HUES6 (cell line): ENCODE measurements around the gene BRF1.

Experiments
- H3K27ac ChIP-seq: 2 replicates; pipeline ENCODE4 v1.7.0; 2013; ENCODE audit warnings: low read depth, mild to moderate bottlenecking, low read length, inconsistent platforms
- H3K27me3 ChIP-seq: 2 replicates; pipeline ENCODE4 v1.6.1; 2013; ENCODE audit warnings: low read length; ENCODE audit not compliant: control insufficient read depth, insufficient read depth
- H3K36me3 ChIP-seq: 2 replicates; pipeline ENCODE4 v1.6.1; 2013; ENCODE audit warnings: low read length; ENCODE audit not compliant: control insufficient read depth, insufficient read depth
- H3K4me1 ChIP-seq: 2 replicates; pipeline ENCODE4 v1.6.1; 2013; ENCODE audit warnings: low read length; ENCODE audit not compliant: control insufficient read depth, insufficient read depth
- H3K4me3 ChIP-seq: 2 replicates; pipeline ENCODE4 v1.5.1; 2013; ENCODE audit warnings: low read depth, low read length
- H3K9ac ChIP-seq: one replicate; pipeline ENCODE4 v1.6.1; 2013; ENCODE audit warnings: mild to moderate bottlenecking, low read length
- H3K9me3 ChIP-seq: 2 replicates; pipeline ENCODE4 v1.6.1; 2013; ENCODE audit warnings: low read depth, low read length; ENCODE audit not compliant: control insufficient read depth, insufficient read depth

Gene BRF1

GRCh38 chr14:105206873-105207272 is 93.9 kb downstream of the BRF1 start:
- H3K27me3 ChIP-seq: no peaks in the 10 kb centered on the region; the same call in 1 of the 2 replicates
- H3K4me3 ChIP-seq: no peak overlapping the region
- no peak overlapping the region for H3K9ac ChIP-seq
- no peaks in the 10 kb centered on the region for H3K9me3 ChIP-seq
- H3K4me1 ChIP-seq: peaks cover 3% of the 10 kb centered on the region
- no peak overlapping the region for H3K27ac ChIP-seq
- peaks cover 9% of the 10 kb centered on the region; the same call in 1 of the 2 replicates for H3K36me3 ChIP-seq

- peaks cover 4% of the 10 kb centered on the region; the same call in 1 of the 2 replicates for H3K36me3 ChIP-seq
- H3K27me3 ChIP-seq: no peaks in the 10 kb centered on the region; the same call in 1 of the 2 replicates
- H3K9ac ChIP-seq: no peak overlapping the region
- no peaks in the 10 kb centered on the region for H3K9me3 ChIP-seq
- H3K27ac ChIP-seq: no peak overlapping the region
- H3K4me3 ChIP-seq: no peak overlapping the region
- peaks cover 3% of the 10 kb centered on the region for H3K4me1 ChIP-seq
Measured at GRCh38 chr14:105205673-105206208, 95.1 kb downstream of the BRF1 start.

GRCh38 chr14:105204931-105205672 is 95.7 kb downstream of the BRF1 start:
- H3K27me3 ChIP-seq: no peaks in the 10 kb centered on the region; the same call in 1 of the 2 replicates
- peaks cover 3% of the 10 kb centered on the region; the same call in 1 of the 2 replicates for H3K36me3 ChIP-seq
- H3K4me3 ChIP-seq: no peak overlapping the region
- no peak overlapping the region for H3K9ac ChIP-seq
- peaks cover 3% of the 10 kb centered on the region for H3K4me1 ChIP-seq
- H3K9me3 ChIP-seq: no peaks in the 10 kb centered on the region
- no peak overlapping the region for H3K27ac ChIP-seq

- H3K9me3 ChIP-seq: no peaks in the 10 kb centered on the region
- H3K27me3 ChIP-seq: no peaks in the 10 kb centered on the region; the same call in 1 of the 2 replicates
- no peak overlapping the region for H3K9ac ChIP-seq
- no peak overlapping the region for H3K4me3 ChIP-seq
- H3K27ac ChIP-seq: no peak overlapping the region
- H3K4me1 ChIP-seq: peaks cover 3% of the 10 kb centered on the region
- 0 out of 2 replicates have a peak, but pooled peaks cover 1% of the 10 kb centered on the region for H3K36me3 ChIP-seq
Measured at GRCh38 chr14:105204206-105204930, 96.4 kb downstream of the BRF1 start.

- H3K36me3 ChIP-seq: no peaks in the 10 kb centered on the region
- no peak overlapping the region for H3K27ac ChIP-seq
- no peak overlapping the region for H3K4me3 ChIP-seq
- no peak overlapping the region for H3K9ac ChIP-seq
- no peaks in the 10 kb centered on the region for H3K9me3 ChIP-seq
- H3K4me1 ChIP-seq: peaks cover 5% of the 10 kb centered on the region
- H3K27me3 ChIP-seq: no peaks in the 10 kb centered on the region; the same call in 1 of the 2 replicates
Measured at GRCh38 chr14:105203701-105204100, 97.1 kb downstream of the BRF1 start.

GRCh38 chr14:105203057-105203531 is 97.7 kb downstream of the BRF1 start:
- Histone ChIP-seq H3K4me1 (peaks cover 5% of the 10 kb centered on the region), H3K27me3 (peaks cover 4% of the 10 kb centered on the region; the same call in 1 of the 2 replicates), H3K9ac (no peak overlapping the region), H3K36me3 (no peaks in the 10 kb centered on the region), H3K9me3 (no peaks in the 10 kb centered on the region), H3K4me3 (no peak overlapping the region), H3K27ac (no peak overlapping the region)

- Histone ChIP-seq H3K27ac (no peak overlapping the region), H3K9me3 (no peaks in the 10 kb centered on the region), H3K36me3 (no peaks in the 10 kb centered on the region), H3K9ac (no peak overlapping the region), H3K4me3 (no peak overlapping the region), H3K27me3 (peaks cover 14% of the 10 kb centered on the region; the same call in 1 of the 2 replicates), H3K4me1 (peaks cover 5% of the 10 kb centered on the region)
Measured at GRCh38 chr14:105201925-105202513, 98.8 kb downstream of the BRF1 start.

- H3K4me3 ChIP-seq: no peak overlapping the region
- H3K36me3 ChIP-seq: no peaks in the 10 kb centered on the region
- no peak overlapping the region for H3K9ac ChIP-seq
- H3K9me3 ChIP-seq: no peaks in the 10 kb centered on the region
- peaks cover 16% of the 10 kb centered on the region; the same call in 1 of the 2 replicates for H3K27me3 ChIP-seq
- no peak overlapping the region for H3K27ac ChIP-seq
- peaks cover 5% of the 10 kb centered on the region for H3K4me1 ChIP-seq
Measured at GRCh38 chr14:105201156-105201924, 99.5 kb downstream of the BRF1 start.

GRCh38 chr14:105200641-105201040 is 100.2 kb downstream of the BRF1 start:
- Histone ChIP-seq H3K4me3 (no peak overlapping the region), H3K36me3 (no peaks in the 10 kb centered on the region), H3K27me3 (peaks cover 16% of the 10 kb centered on the region; the same call in 1 of the 2 replicates), H3K9ac (no peak overlapping the region), H3K4me1 (peaks cover 11% of the 10 kb centered on the region), H3K27ac (no peak overlapping the region), H3K9me3 (no peaks in the 10 kb centered on the region)

GRCh38 chr14:105200074-105200473 is 100.7 kb downstream of the BRF1 start:
- peaks cover 18% of the 10 kb centered on the region; the same call in 1 of the 2 replicates for H3K27me3 ChIP-seq
- H3K9me3 ChIP-seq: no peaks in the 10 kb centered on the region
- H3K9ac ChIP-seq: no peak overlapping the region
- no peaks in the 10 kb centered on the region for H3K36me3 ChIP-seq
- H3K27ac ChIP-seq: no peak overlapping the region
- no peak overlapping the region for H3K4me3 ChIP-seq
- peaks cover 16% of the 10 kb centered on the region for H3K4me1 ChIP-seq
